Cardiac muscle cell (in vitro differentiated cells and primary cell): ENCODE data around the gene LILRB3. TPM values are rescaled to one million over a fixed set of nuclear protein-coding genes. Genes with fewer than 3 reads are reported as not detected.

Experiments
- DNase-seq, 2 donors: peaks; one replicate each; pipeline versions ENCODE4 v3.0.0 to v3.0.0-alpha.2; 2010 to 2017; ENCODE audit warnings: low read depth in 1 of 2, low spot score in 1 of 2
- H3K27ac ChIP-seq: fragments of 200-600 bp; sonication (generic); 2 replicates; pipeline ENCODE4 v1.5.1; 2016
- H3K27me3 ChIP-seq: fragments of 200-600 bp; sonication (generic); 2 replicates; pipeline ENCODE4 v1.6.0; 2016; ENCODE audit warnings: control low read depth
- H3K36me3 ChIP-seq: fragments of 200-600 bp; sonication (generic); 2 replicates; pipeline ENCODE4 v1.5.1; 2016; ENCODE audit warnings: control low read depth
- H3K4me1 ChIP-seq: fragments of 200-600 bp; sonication (generic); 2 replicates; pipeline ENCODE4 v1.8.1; 2017; ENCODE audit warnings: low read depth, mild to moderate bottlenecking, mixed run types
- H3K4me3 ChIP-seq: fragments of 200-600 bp; sonication (generic); 2 replicates; pipeline ENCODE4 v1.5.1; 2016; ENCODE audit warnings: mild to moderate bottlenecking
- H3K9me3 ChIP-seq: fragments of 200-600 bp; sonication (generic); 2 replicates; pipeline ENCODE4 v1.5.1; 2017; ENCODE audit warnings: low read depth, mild to moderate bottlenecking, control low read depth
- CTCF ChIP-seq: IDR thresholded peaks from 2 replicates; pipeline ENCODE4 v1.5.1; 2012; ENCODE audit warnings: low read depth, mild to moderate bottlenecking, low read length
- polyA plus RNA-seq: library from polyadenylated mRNA; unstranded; fragments of >200 nt; fragmentation: Nextera tagmentation; extraction: Ambion mirVana; gene quantifications from 2 replicates; pipeline ENCODE4 v1.2.1, GENCODE V29; 2016
- total RNA-seq: library from RNA; depleted of rRNA; stranded (reverse); fragments of >200 nt; gene quantifications from 2 replicates; pipeline ENCODE4 v1.2.3, GENCODE V29; 2016

LILRB3 gene
- total and polyA plus RNA-seq, 2 experiments from 2014 or later = 0.27 to 0.98 TPM

GRCh38 chr19:54262066-54262465, 39.3 kb upstream of the LILRB3 start:
- TF ChIP-seq CTCF = no peak
- Histone ChIP-seq H3K36me3 (no peaks in the 10 kb centered on the region), H3K27me3 (peaks cover 7% of the 10 kb centered on the region), H3K4me1 (no peaks in the 10 kb centered on the region), H3K27ac (no peak overlapping the region), H3K9me3 (no peaks in the 10 kb centered on the region), H3K4me3 (no peak overlapping the region)
- no peak for DNase-seq

- no peaks in the 10 kb centered on the region for H3K4me1 ChIP-seq
- H3K9me3 ChIP-seq = no peaks in the 10 kb centered on the region
- TF ChIP-seq CTCF = no peak
- no peaks in the 10 kb centered on the region for H3K36me3 ChIP-seq
- H3K27me3 ChIP-seq = peaks cover 7% of the 10 kb centered on the region
- no peak within 1 kb of the TSS for H3K4me3 ChIP-seq
- no peak for DNase-seq
- H3K27ac ChIP-seq = no peak within 1 kb of the TSS
Observed at GRCh38 chr19:54257116-54257480, 34.3 kb upstream of the LILRB3 start, which contains the start of gene LILRB5. TSS of gene LILRB5 (minus strand) at chr19:54257273. CDS start at chr19:54257193, 80 bp downstream.

- no peaks in the 10 kb centered on the region for H3K4me1 ChIP-seq
- no peak for TF ChIP-seq CTCF
- H3K9me3 ChIP-seq = no peaks in the 10 kb centered on the region
- no peak overlapping the region for H3K4me3 ChIP-seq
- peaks cover 7% of the 10 kb centered on the region for H3K27me3 ChIP-seq
- no peak for DNase-seq
- H3K27ac ChIP-seq = no peak overlapping the region
- H3K36me3 ChIP-seq = no peaks in the 10 kb centered on the region
Observed at GRCh38 chr19:54256250-54257115, 33.7 kb upstream of the LILRB3 start.

- Histone ChIP-seq H3K4me3 (no peak overlapping the region), H3K9me3 (no peaks in the 10 kb centered on the region), H3K27me3 (peaks cover 7% of the 10 kb centered on the region), H3K36me3 (no peaks in the 10 kb centered on the region), H3K4me1 (no peaks in the 10 kb centered on the region), H3K27ac (no peak overlapping the region)
- no peak for TF ChIP-seq CTCF
- DNase-seq = no peak
Observed at GRCh38 chr19:54255105-54255775, 32.4 kb upstream of the LILRB3 start.

- TF ChIP-seq CTCF = no peak
- DNase-seq = no peak
- no peaks in the 10 kb centered on the region for H3K36me3 ChIP-seq
- no peaks in the 10 kb centered on the region for H3K9me3 ChIP-seq
- no peaks in the 10 kb centered on the region for H3K4me1 ChIP-seq
- peaks cover 7% of the 10 kb centered on the region for H3K27me3 ChIP-seq
- no peak overlapping the region for H3K27ac ChIP-seq
- no peak overlapping the region for H3K4me3 ChIP-seq
Observed at GRCh38 chr19:54254195-54254906, 31.5 kb upstream of the LILRB3 start.
